K562 (cell line): ENCODE measurements around the gene MFSD12. TPM values are rescaled to one million over a fixed set of nuclear protein-coding genes. Genes with fewer than 3 reads are reported as not detected.

ENCODE experiments used
- ATAC-seq: fragments of 200-7000 bp; cut with Tn5 transposase; 3 replicates; pipeline ENCODE4 v1.9.1; 2020; ENCODE audit warnings: moderate library complexity
- BruUV-seq: library from RNA; stranded (reverse); fragments of 400-500 nt; replicated peaks from 2 replicates; lab custom pipeline; 2021; lab: Mats Ljungman, UMichigan
- CTCF ChIA-PET: fragments of 300-600 bp; formaldehyde crosslinking; extraction: SDS; loops from one replicate; lab custom pipeline; 2021; ENCODE audit warnings: low intra/inter-chr PET ratio; lab: Yijun Ruan, JAX
- POLR2A ChIA-PET: fragments of 300-600, 350-650 bp; sonication (Branson Sonifier 250); formaldehyde crosslinking; extraction: SDS; loops from one replicate; lab custom pipeline; 2021; ENCODE audit warnings: antibody characterized with exemption, inconsistent platforms; lab: Yijun Ruan, JAX
- DNase-seq, 4 experiments: peaks; one replicate each; pipeline versions ENCODE4 v3.0.0 to v3.0.0-alpha.2; 2011 to 2018; ENCODE audit warnings: low spot score in 3 of 4, mixed read lengths in 3 of 4; ENCODE audit errors: extremely low read depth in 1 of 4
- FAIRE-seq: peaks from 2 replicates; lab custom pipeline; 2011; peaks lifted over from hg19 to GRCh38; lab: Jason Lieb, UNC
- H2AFZ ChIP-seq: 2 replicates; pipeline ENCODE4 v1.6.0; 2011; ENCODE audit warnings: low read depth, low read length, control low read depth, inconsistent platforms
- H3K27ac ChIP-seq: fragments of 200-600 bp; 3 replicates; pipeline ENCODE4 v1.8.0; 2011; ENCODE audit warnings: low read depth, mild to moderate bottlenecking, control low read depth, inconsistent platforms, low read length, moderate library complexity, mixed read lengths; ENCODE audit errors: extremely low read depth
- H3K27me3 ChIP-seq, 2 experiments: fragments of 300-600 bp in 1 of 2; 2 replicates in 1 of 2; 3 replicates in 1 of 2; pipeline versions ENCODE4 v1.6.0 to v1.8.0; 2011; ENCODE audit warnings: inconsistent platforms in 2 of 2, low read length in 2 of 2, mild to moderate bottlenecking in 1 of 2, mixed read lengths in 1 of 2, moderate library complexity in 1 of 2; ENCODE audit not compliant: control insufficient read depth in 2 of 2, insufficient read depth in 2 of 2
- H3K36me3 ChIP-seq: fragments of 300-600 bp; 3 replicates; pipeline ENCODE4 v1.8.0; 2011; ENCODE audit warnings: mild to moderate bottlenecking, low read length, inconsistent platforms; ENCODE audit not compliant: control insufficient read depth, insufficient read depth
- H3K4me1 ChIP-seq, 2 experiments: fragments of 200-600 bp in 1 of 2; replicated peaks in 1 of 2; 2 replicates in 1 of 2; 3 replicates in 1 of 2; pipeline versions ENCODE4 v1.5.1 to v1.8.0; 2011; ENCODE audit warnings: inconsistent platforms in 2 of 2, low read length in 2 of 2, mild to moderate bottlenecking in 1 of 2, mixed read lengths in 1 of 2, moderate library complexity in 1 of 2; ENCODE audit not compliant: control insufficient read depth in 2 of 2, insufficient read depth in 2 of 2
- H3K4me2 ChIP-seq: 2 replicates; pipeline ENCODE4 v1.6.1; 2011; ENCODE audit warnings: low read length, control low read depth, inconsistent platforms, mixed read lengths; ENCODE audit not compliant: insufficient read depth
- H3K4me3 ChIP-seq: fragments of 200-600 bp; sonication (generic), shearing (Covaris generic); 2 replicates; pipeline ENCODE4 v1.5.1; 2016; ENCODE audit warnings: control low read depth, inconsistent platforms
- H3K79me2 ChIP-seq: fragments of 200-600 bp; 3 replicates; pipeline ENCODE4 v1.8.0; 2011; ENCODE audit warnings: low read length, inconsistent platforms; ENCODE audit not compliant: control insufficient read depth, insufficient read depth
- H3K9ac ChIP-seq, 2 experiments: 2 replicates each; pipeline versions ENCODE4 v1.6.0 to v1.6.1; 2011; ENCODE audit warnings: low read depth in 2 of 2, low read length in 2 of 2, control low read depth in 1 of 2, inconsistent platforms in 1 of 2, mild to moderate bottlenecking in 1 of 2, mixed read lengths in 1 of 2; ENCODE audit not compliant: insufficient read depth in 1 of 2
- H3K9me1 ChIP-seq: one replicate; pipeline ENCODE4 v1.6.0; 2011; ENCODE audit warnings: inconsistent platforms, mild to moderate bottlenecking, low read length, moderate library complexity; ENCODE audit not compliant: control insufficient read depth, insufficient read depth
- H3K9me3 ChIP-seq: replicated peaks from 2 replicates; pipeline ENCODE4 v1.5.1; 2011; ENCODE audit warnings: low read depth, low read length, inconsistent platforms; ENCODE audit not compliant: control insufficient read depth, insufficient read depth
- H4K20me1 ChIP-seq: replicated peaks from 2 replicates; pipeline ENCODE4 v1.6.1; 2011; ENCODE audit warnings: low read length, inconsistent platforms, mixed read lengths; ENCODE audit not compliant: control insufficient read depth, insufficient read depth
- POLR2AphosphoS2 ChIP-seq: IDR thresholded peaks from 2 replicates; pipeline ENCODE4 v1.6.1; 2012; ENCODE audit warnings: low read length, improper control_type of control experiment
- POLR2G ChIP-seq: fragments of 200-400 bp; formaldehyde crosslinking; IDR thresholded peaks from 2 replicates; pipeline ENCODE4 v1.6.1; 2017; ENCODE audit warnings: low read depth, mild to moderate bottlenecking, antibody characterized with exemption, low read length, moderate library complexity
- USF1 ChIP-seq: sonication (generic); formaldehyde crosslinking; IDR thresholded peaks from 2 replicates; pipeline ENCODE4 v1.9.0; 2022; ENCODE audit warnings: mild to moderate bottlenecking, missing genetic modification reagents
- ZNF780A ChIP-seq: fragments of 250-450 bp; sonication (Bioruptor Pico); IDR thresholded peaks from 2 replicates; pipeline ENCODE4 v1.5.0; 2021; ENCODE audit warnings: mild to moderate bottlenecking
- WGBS: fragments of 100-300 bp; shearing (Covaris generic); methylation state at CpG from one replicate; pipeline ENCODE4 v1.1.6; 2016; ENCODE audit warnings: low coverage, mixed read lengths; ENCODE audit not compliant: insufficient coverage; ENCODE audit errors: missing lambda C conversion rate; 5-methylcytosine and 5-hydroxymethylcytosine counted together
- in situ Hi-C: fragments of 300-500 bp; cut with MboI; formaldehyde crosslinking; loops from 4 replicates; pipeline ENCODE4 v1.15.0; 2018; ENCODE audit warnings: inconsistent platforms, mixed read lengths
- intact Hi-C: fragments of 100-400 bp; cut with micrococcal nuclease; formaldehyde crosslinking; loops from 2 replicates; pipeline ENCODE4 v1.14.2; 2022
- polyA plus RNA-seq, 8 experiments: library from polyadenylated mRNA; depleted of rRNA in 4 of 8; stranded (reverse) in 5 of 8; unstranded in 3 of 8; fragments of >200 nt; fragmentation: Nextera tagmentation in 2 of 8; fragmentation: Illumina TruSeq in 1 of 8; extraction: Ambion mirVana in 2 of 8; extraction: Trizol in 1 of 8; gene quantifications; 2 replicates each; pipeline versions ENCODE4 v1.2.1 to v1.2.3, GENCODE V29; 2011 to 2014; ENCODE audit warnings: inconsistent platforms in 1 of 8, missing spikeins in 1 of 8
- total RNA-seq, 7 experiments: library from RNA; depleted of rRNA in 6 of 7; stranded (reverse); fragments of >200 nt in 6 of 7; fragmentation: Illumina TruSeq in 2 of 7; extraction: Trizol in 2 of 7; gene quantifications; 2 replicates each; pipeline versions ENCODE4 v1.2.1 to v1.2.3, GENCODE V29; 2011 to 2021; ENCODE audit warnings: low replicate concordance in 1 of 7
- TF ChIP-seq, protein P1 (sequence below): fragments of 250-450 bp; sonication (Bioruptor Pico); IDR thresholded peaks from 2 replicates; pipeline ENCODE4 v1.5.0; 2021; ENCODE audit warnings: mild to moderate bottlenecking, borderline replicate concordance

MFSD12 gene
- total and polyA plus RNA-seq, 9 of the 15 experiments (the other 6 are each of a cell fraction or from before 2014, with no cell fraction given): 0.69 to 112 (median 31.8) TPM

- in situ Hi-C loops: no loop called here
- ATAC-seq (no peak), FAIRE-seq (no peak), DNase-seq (no peak)
- BruUV-seq: no TSS peak
- H3K4me3 ChIP-seq: no peak overlapping the region
- H3K9me1 ChIP-seq: peaks cover 5% of the 10 kb centered on the region
- no peaks in the 10 kb centered on the region for H3K9me3 ChIP-seq
- H3K4me2 ChIP-seq: no peak overlapping the region
- no peak for TF ChIP-seq USF1 (CRISPR knock-in tag)
- TF ChIP-seq, protein P1, sequence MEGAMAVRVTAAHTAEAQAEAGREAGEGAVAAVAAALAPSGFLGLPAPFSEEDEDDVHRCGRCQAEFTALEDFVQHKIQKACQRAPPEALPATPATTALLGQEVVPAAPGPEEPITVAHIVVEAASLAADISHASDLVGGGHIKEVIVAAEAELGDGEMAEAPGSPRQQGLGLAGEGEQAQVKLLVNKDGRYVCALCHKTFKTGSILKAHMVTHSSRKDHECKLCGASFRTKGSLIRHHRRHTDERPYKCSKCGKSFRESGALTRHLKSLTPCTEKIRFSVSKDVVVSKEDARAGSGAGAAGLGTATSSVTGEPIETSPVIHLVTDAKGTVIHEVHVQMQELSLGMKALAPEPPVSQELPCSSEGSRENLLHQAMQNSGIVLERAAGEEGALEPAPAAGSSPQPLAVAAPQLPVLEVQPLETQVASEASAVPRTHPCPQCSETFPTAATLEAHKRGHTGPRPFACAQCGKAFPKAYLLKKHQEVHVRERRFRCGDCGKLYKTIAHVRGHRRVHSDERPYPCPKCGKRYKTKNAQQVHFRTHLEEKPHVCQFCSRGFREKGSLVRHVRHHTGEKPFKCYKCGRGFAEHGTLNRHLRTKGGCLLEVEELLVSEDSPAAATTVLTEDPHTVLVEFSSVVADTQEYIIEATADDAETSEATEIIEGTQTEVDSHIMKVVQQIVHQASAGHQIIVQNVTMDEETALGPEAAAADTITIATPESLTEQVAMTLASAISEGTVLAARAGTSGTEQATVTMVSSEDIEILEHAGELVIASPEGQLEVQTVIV (CRISPR knock-in tag): no peak
- peak; percentile 21 for TF ChIP-seq POLR2G
- TF ChIP-seq POLR2AphosphoS2: peak; percentile 23; the same call in 1 of the 2 replicates
- TF ChIP-seq ZNF780A (CRISPR knock-in tag): no peak
- H3K9ac ChIP-seq: no peak overlapping the region
- H3K4me1 ChIP-seq: peaks cover 33 to 69% of the 10 kb centered on the region in 2 experiments
- peaks cover 15% of the 10 kb centered on the region for H3K79me2 ChIP-seq
- no peaks in the 10 kb centered on the region for H3K27me3 ChIP-seq
- H2AFZ ChIP-seq: no peak overlapping the region
- no peak overlapping the region for H3K27ac ChIP-seq
- CTCF ChIA-PET: no interaction called here
- intact Hi-C loops: no loop called here
- peaks cover 3% of the 10 kb centered on the region; the same call in 1 of the 2 replicates for H4K20me1 ChIP-seq
- POLR2A ChIA-PET: interaction anchor here (1.2 to 1.6 kb wide), 3 partner anchors 22 to 29 kb away, joined by 4 to 7 read pairs (median 5); no protein-coding TSS in a partner anchor
- WGBS: 76% methylated on average over 15 of the region's 17 CpGs
- H3K36me3 ChIP-seq: peaks cover 38% of the 10 kb centered on the region
These were observed 21.0 kb upstream of the MFSD12 start for GRCh38 chr19:3578390-3578789.
